Panc1 (cell line): ENCODE measurements around the gene TGM3. TPM values are rescaled to one million over a fixed set of nuclear protein-coding genes. Genes with fewer than 3 reads are reported as not detected.

ENCODE experiments used
- ATAC-seq: fragments of 200-7000 bp; cut with Tn5 transposase; 2 replicates; pipeline ENCODE4 v1.9.1; 2020; ENCODE audit warnings: mild to moderate bottlenecking, moderate library complexity
- BruUV-seq: library from RNA; stranded (reverse); fragments of 400-500 nt; replicated peaks from 2 replicates; lab custom pipeline; 2021; lab: Mats Ljungman, UMichigan
- CTCF ChIA-PET: fragments of 300-600 bp; sonication (Branson Sonifier 250); formaldehyde crosslinking; loops from one replicate; lab custom pipeline; 2022; ENCODE audit warnings: antibody characterized with exemption; lab: Charles Lee
- POLR2A ChIA-PET: fragments of 300-600 bp; sonication (Branson Sonifier 250); formaldehyde crosslinking; loops from one replicate; lab custom pipeline; 2022; ENCODE audit warnings: antibody characterized with exemption; lab: Charles Lee
- DNase-seq: peaks from one replicate; pipeline ENCODE4 v3.0.0-alpha.2; 2010; ENCODE audit warnings: low read depth, low spot score
- H3K27ac ChIP-seq: 2 replicates; pipeline ENCODE4 v1.5.1; 2011; ENCODE audit warnings: mild to moderate bottlenecking, low read length, inconsistent platforms
- H3K27me3 ChIP-seq: fragments of 200-500 bp; sonication (Bioruptor generic); 2 replicates; pipeline ENCODE4 v1.6.0; 2014; ENCODE audit warnings: low read length, inconsistent platforms; ENCODE audit not compliant: control insufficient read depth, insufficient read depth
- H3K36me3 ChIP-seq: fragments of 200-500 bp; sonication (Bioruptor generic); 2 replicates; pipeline ENCODE4 v1.5.1; 2014; ENCODE audit warnings: inconsistent platforms, mild to moderate bottlenecking, low read length, moderate library complexity; ENCODE audit not compliant: control insufficient read depth, insufficient read depth
- H3K4me1 ChIP-seq: 2 replicates; pipeline ENCODE4 v1.5.1; 2011; ENCODE audit warnings: inconsistent platforms, mild to moderate bottlenecking, low read length, moderate library complexity; ENCODE audit not compliant: control insufficient read depth, insufficient read depth
- H3K4me3 ChIP-seq, 2 experiments: 2 replicates each; pipeline ENCODE4 v1.5.1; 2011 to 2012; ENCODE audit warnings: low read depth in 2 of 2, low read length in 2 of 2, mild to moderate bottlenecking in 2 of 2, inconsistent platforms in 1 of 2, moderate library complexity in 1 of 2
- H3K9me3 ChIP-seq: fragments of 200-500 bp; sonication (Bioruptor generic); 2 replicates; pipeline ENCODE4 v1.5.1; 2014; ENCODE audit warnings: low read depth, mild to moderate bottlenecking, inconsistent platforms, low read length, moderate library complexity; ENCODE audit not compliant: control insufficient read depth, insufficient read depth
- CTCF ChIP-seq: fragments of 450-650 bp; IDR thresholded peaks from 2 replicates; pipeline ENCODE4 v1.5.1; 2017; ENCODE audit warnings: mild to moderate bottlenecking
- POLR2AphosphoS5 ChIP-seq: IDR thresholded peaks from 2 replicates; pipeline ENCODE4 v1.6.1; 2012; ENCODE audit warnings: mild to moderate bottlenecking, low read depth, low read length, moderate library complexity
- SIN3A ChIP-seq: IDR thresholded peaks from 2 replicates; pipeline ENCODE4 v1.6.1; 2012; ENCODE audit warnings: low read depth, mild to moderate bottlenecking, low read length, moderate library complexity, borderline replicate concordance; ENCODE audit not compliant: insufficient read depth
- TCF7L2 ChIP-seq: IDR thresholded peaks from 2 replicates; pipeline ENCODE4 v1.6.1; 2011; ENCODE audit warnings: mild to moderate bottlenecking, low read depth, low read length, inconsistent platforms
- in situ Hi-C: cut with HindIII; loops from 2 replicates; pipeline ENCODE4 v1.10.0; 2016; ENCODE audit warnings: low sequenced_read_pairs, low pct_unique_long_range_greater_than_20kb
- intact Hi-C: fragments of 100-400 bp; cut with micrococcal nuclease; formaldehyde crosslinking; loops from one replicate; pipeline ENCODE4 v1.10.0; 2022; ENCODE audit not compliant: unreplicated experiment
- total RNA-seq: library from RNA; stranded (reverse); gene quantifications from one replicate; pipeline ENCODE4 v1.2.1, GENCODE V29; 2021; ENCODE audit not compliant: unreplicated experiment
- TF ChIP-seq, protein P1 (sequence below), 2 experiments: IDR thresholded peaks; 2 replicates each; pipeline ENCODE4 v1.6.1; 2011 to 2012; ENCODE audit warnings: low read depth in 2 of 2, control low read depth in 1 of 2, low read length in 1 of 2, mild to moderate bottlenecking in 1 of 2, moderate library complexity in 1 of 2; ENCODE audit not compliant: insufficient read depth in 1 of 2

TGM3 gene
- total RNA-seq, 1 experiment from 2014 or later = not detected

- TF ChIP-seq CTCF (no peak), POLR2AphosphoS5 (no peak), TCF7L2 (no peak), SIN3A (no peak)
- TF ChIP-seq, protein P1, sequence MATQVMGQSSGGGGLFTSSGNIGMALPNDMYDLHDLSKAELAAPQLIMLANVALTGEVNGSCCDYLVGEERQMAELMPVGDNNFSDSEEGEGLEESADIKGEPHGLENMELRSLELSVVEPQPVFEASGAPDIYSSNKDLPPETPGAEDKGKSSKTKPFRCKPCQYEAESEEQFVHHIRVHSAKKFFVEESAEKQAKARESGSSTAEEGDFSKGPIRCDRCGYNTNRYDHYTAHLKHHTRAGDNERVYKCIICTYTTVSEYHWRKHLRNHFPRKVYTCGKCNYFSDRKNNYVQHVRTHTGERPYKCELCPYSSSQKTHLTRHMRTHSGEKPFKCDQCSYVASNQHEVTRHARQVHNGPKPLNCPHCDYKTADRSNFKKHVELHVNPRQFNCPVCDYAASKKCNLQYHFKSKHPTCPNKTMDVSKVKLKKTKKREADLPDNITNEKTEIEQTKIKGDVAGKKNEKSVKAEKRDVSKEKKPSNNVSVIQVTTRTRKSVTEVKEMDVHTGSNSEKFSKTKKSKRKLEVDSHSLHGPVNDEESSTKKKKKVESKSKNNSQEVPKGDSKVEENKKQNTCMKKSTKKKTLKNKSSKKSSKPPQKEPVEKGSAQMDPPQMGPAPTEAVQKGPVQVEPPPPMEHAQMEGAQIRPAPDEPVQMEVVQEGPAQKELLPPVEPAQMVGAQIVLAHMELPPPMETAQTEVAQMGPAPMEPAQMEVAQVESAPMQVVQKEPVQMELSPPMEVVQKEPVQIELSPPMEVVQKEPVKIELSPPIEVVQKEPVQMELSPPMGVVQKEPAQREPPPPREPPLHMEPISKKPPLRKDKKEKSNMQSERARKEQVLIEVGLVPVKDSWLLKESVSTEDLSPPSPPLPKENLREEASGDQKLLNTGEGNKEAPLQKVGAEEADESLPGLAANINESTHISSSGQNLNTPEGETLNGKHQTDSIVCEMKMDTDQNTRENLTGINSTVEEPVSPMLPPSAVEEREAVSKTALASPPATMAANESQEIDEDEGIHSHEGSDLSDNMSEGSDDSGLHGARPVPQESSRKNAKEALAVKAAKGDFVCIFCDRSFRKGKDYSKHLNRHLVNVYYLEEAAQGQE (IDR thresholded peaks at IDR 0.05; ENCODE audit: insufficient read depth in 1 of 2, low read depth in 2 of 2, low read length in 1 of 2) = no peak
- Histone ChIP-seq H3K4me3 (no peak overlapping the region), H3K27ac (no peak overlapping the region), H3K9me3 (no peaks in the 10 kb centered on the region), H3K4me1 (no peaks in the 10 kb centered on the region), H3K27me3 (0 out of 2 replicates have a peak, but pooled peaks cover 3% of the 10 kb centered on the region), H3K36me3 (no peaks in the 10 kb centered on the region)
- BruUV-seq = no TSS peak
- CTCF ChIA-PET = no interaction called here
- in situ Hi-C loops (no loop called here), intact Hi-C loops (no loop called here)
- ATAC-seq (no peak), DNase-seq (no peak)
- POLR2A ChIA-PET = interaction anchor here (0.5 kb wide), 1 partner anchor 120 kb away, joined by 3 read pairs; no protein-coding TSS in a partner anchor
These were observed 34.4 kb downstream of the TGM3 start for GRCh38 chr20:2330090-2330695.

DNA sequence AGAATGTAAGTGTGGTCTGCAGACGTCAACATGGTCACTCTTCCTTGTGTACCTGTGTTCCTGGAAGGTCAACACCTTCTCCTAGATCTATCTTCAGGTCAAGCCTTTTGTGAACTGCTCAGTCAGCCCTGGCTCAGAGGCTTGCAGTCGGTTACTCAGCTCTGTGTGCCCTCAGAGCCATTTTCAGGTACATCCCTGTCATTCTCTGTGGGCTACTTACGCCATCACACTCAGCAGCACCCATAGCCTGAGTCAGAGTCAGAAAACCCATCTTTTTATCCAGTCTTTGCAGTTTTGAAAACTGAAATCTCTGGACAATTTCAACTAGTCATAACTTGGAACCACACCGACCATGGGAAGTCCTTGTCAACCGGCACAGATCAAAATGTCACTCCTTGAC lies 35.3 kb downstream of the TGM3 start:
- in situ Hi-C loops (no loop called here), intact Hi-C loops (no loop called here)
- ChIA-PET CTCF (no interaction called here), POLR2A (no interaction called here)
- H3K4me1 ChIP-seq = no peaks in the 10 kb centered on the region
- ATAC-seq (no peak), DNase-seq (no peak)
- no peak overlapping the region for H3K27ac ChIP-seq
- no peak for TF ChIP-seq SIN3A
- TF ChIP-seq TCF7L2 = no peak
- TF ChIP-seq POLR2AphosphoS5 = no peak
- no peak overlapping the region for H3K4me3 ChIP-seq
- no peaks in the 10 kb centered on the region for H3K36me3 ChIP-seq
- 0 out of 2 replicates have a peak, but pooled peaks cover 3% of the 10 kb centered on the region for H3K27me3 ChIP-seq
- BruUV-seq = no TSS peak
- H3K9me3 ChIP-seq = no peaks in the 10 kb centered on the region
